ENCODE results near the gene TBX4. TPM values are rescaled to one million over a fixed set of nuclear protein-coding genes. Genes with fewer than 3 reads are reported as not detected.

Gene TBX4
- total and polyA plus RNA-seq, 2 of the 13 experiments (the other 11 are each of a cell fraction or from before 2014, with no cell fraction given), result 0.11 to 1.1 TPM

DNA sequence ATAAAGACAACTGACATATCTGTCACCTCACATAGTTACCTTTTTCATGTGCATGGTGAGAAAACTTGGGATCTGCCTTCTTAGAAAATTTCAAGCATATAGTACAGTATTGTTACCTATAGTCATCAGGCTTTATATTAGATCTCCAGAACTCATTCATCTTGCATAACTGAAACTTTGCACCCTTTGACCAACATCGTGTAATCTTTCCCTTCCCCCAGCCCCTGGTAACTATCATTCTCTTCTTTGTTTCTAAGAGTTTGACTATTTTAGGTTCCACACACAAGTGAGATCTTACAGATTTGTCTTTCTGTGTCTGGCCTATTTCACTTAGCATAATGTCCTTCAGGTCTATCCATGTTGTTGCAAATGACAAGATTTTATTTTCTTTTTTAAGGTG is 22.9 kb upstream of the TBX4 start (continued):
- no peak for TF ChIP-seq ZNF564 (CRISPR knock-in tag; IDR thresholded peaks at IDR 0.05)
- TF ChIP-seq ZNF333 (CRISPR knock-in tag; IDR thresholded peaks at IDR 0.05; ENCODE audit: borderline replicate concordance), result no peak
- no peak for TF ChIP-seq ZMAT5 (CRISPR knock-in tag; IDR thresholded peaks at IDR 0.05; ENCODE audit: borderline replicate concordance, low read depth)
- no peak for TF ChIP-seq ZNF713 (CRISPR knock-in tag; IDR thresholded peaks at IDR 0.05)
- TF ChIP-seq GATAD1 (CRISPR knock-in tag; IDR thresholded peaks at IDR 0.05), result no peak
- no peak for TF ChIP-seq MTA3 (CRISPR knock-in tag; IDR thresholded peaks at IDR 0.05)
- no peak for TF ChIP-seq ZNF562 (CRISPR knock-in tag; IDR thresholded peaks at IDR 0.05; ENCODE audit: borderline replicate concordance)
- TF ChIP-seq ZNF879 (CRISPR knock-in tag; IDR thresholded peaks at IDR 0.05), result no peak
- TF ChIP-seq ZNF530 (CRISPR knock-in tag; IDR thresholded peaks at IDR 0.05; ENCODE audit: low read depth), result no peak
- 0 out of 2 replicates have a peak, but pooled peaks have one; percentile 22 for TF ChIP-seq SAP130 (CRISPR knock-in tag; IDR thresholded peaks at IDR 0.05; ENCODE audit: low read depth)
- no peak for TF ChIP-seq ZNF335 (CRISPR knock-in tag; IDR thresholded peaks at IDR 0.05)
- TF ChIP-seq, protein P1, sequence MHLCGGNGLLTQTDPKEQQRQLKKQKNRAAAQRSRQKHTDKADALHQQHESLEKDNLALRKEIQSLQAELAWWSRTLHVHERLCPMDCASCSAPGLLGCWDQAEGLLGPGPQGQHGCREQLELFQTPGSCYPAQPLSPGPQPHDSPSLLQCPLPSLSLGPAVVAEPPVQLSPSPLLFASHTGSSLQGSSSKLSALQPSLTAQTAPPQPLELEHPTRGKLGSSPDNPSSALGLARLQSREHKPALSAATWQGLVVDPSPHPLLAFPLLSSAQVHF (CRISPR knock-in tag; IDR thresholded peaks at IDR 0.05), result no peak
- no peak for TF ChIP-seq HOXA9 (CRISPR knock-in tag; IDR thresholded peaks at IDR 0.05; ENCODE audit: borderline replicate concordance)
- no peak for TF ChIP-seq ZNF678 (CRISPR knock-in tag; IDR thresholded peaks at IDR 0.05)
- peak; percentile 54 for TF ChIP-seq GATAD2A (CRISPR knock-in tag; IDR thresholded peaks at IDR 0.05)
- peak; percentile 80 for TF ChIP-seq PPARG (CRISPR knock-in tag; conservative IDR thresholded peaks at IDR 0.05)
- TF ChIP-seq HIVEP1 (CRISPR knock-in tag; IDR thresholded peaks at IDR 0.05), result no peak
- no peak for TF ChIP-seq TEAD3 (CRISPR knock-in tag; optimal IDR thresholded peaks at IDR 0.05; ENCODE audit: borderline replicate concordance)
- TF ChIP-seq ZNF326 (CRISPR knock-in tag; IDR thresholded peaks at IDR 0.05; ENCODE audit: borderline replicate concordance), result no peak
- no peak for TF ChIP-seq ZNF3 (CRISPR knock-in tag; IDR thresholded peaks at IDR 0.05)
- TF ChIP-seq, protein P2, sequence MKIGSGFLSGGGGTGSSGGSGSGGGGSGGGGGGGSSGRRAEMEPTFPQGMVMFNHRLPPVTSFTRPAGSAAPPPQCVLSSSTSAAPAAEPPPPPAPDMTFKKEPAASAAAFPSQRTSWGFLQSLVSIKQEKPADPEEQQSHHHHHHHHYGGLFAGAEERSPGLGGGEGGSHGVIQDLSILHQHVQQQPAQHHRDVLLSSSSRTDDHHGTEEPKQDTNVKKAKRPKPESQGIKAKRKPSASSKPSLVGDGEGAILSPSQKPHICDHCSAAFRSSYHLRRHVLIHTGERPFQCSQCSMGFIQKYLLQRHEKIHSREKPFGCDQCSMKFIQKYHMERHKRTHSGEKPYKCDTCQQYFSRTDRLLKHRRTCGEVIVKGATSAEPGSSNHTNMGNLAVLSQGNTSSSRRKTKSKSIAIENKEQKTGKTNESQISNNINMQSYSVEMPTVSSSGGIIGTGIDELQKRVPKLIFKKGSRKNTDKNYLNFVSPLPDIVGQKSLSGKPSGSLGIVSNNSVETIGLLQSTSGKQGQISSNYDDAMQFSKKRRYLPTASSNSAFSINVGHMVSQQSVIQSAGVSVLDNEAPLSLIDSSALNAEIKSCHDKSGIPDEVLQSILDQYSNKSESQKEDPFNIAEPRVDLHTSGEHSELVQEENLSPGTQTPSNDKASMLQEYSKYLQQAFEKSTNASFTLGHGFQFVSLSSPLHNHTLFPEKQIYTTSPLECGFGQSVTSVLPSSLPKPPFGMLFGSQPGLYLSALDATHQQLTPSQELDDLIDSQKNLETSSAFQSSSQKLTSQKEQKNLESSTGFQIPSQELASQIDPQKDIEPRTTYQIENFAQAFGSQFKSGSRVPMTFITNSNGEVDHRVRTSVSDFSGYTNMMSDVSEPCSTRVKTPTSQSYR (CRISPR knock-in tag; IDR thresholded peaks at IDR 0.05; ENCODE audit: borderline replicate concordance), result peak; percentile 94
- no peak for TF ChIP-seq ZNF432 (CRISPR knock-in tag; IDR thresholded peaks at IDR 0.05; ENCODE audit: borderline replicate concordance)
- TF ChIP-seq CREB3 (CRISPR knock-in tag; IDR thresholded peaks at IDR 0.05), result no peak
- TF ChIP-seq FOXK1 (CRISPR knock-in tag; IDR thresholded peaks at IDR 0.05; ENCODE audit: borderline replicate concordance, low read depth), result no peak
- TF ChIP-seq ATAD3A (CRISPR knock-in tag; IDR thresholded peaks at IDR 0.05), result no peak
- peak; percentile 64; the same call in 1 of the 2 replicates for TF ChIP-seq RXRB (CRISPR knock-in tag; IDR thresholded peaks at IDR 0.05; ENCODE audit: borderline replicate concordance)
- no peak for TF ChIP-seq ZNF292 (CRISPR knock-in tag; IDR thresholded peaks at IDR 0.05; ENCODE audit: borderline replicate concordance, low read depth)
- TF ChIP-seq ZKSCAN5 (CRISPR knock-in tag; IDR thresholded peaks at IDR 0.05), result no peak
- TF ChIP-seq ZNF101 (CRISPR knock-in tag; IDR thresholded peaks at IDR 0.05; ENCODE audit: borderline replicate concordance, low read depth), result no peak
- no peak for TF ChIP-seq MEF2D (CRISPR knock-in tag; IDR thresholded peaks at IDR 0.05)

All from HepG2 (cell line).